Measurements from ENCODE around the gene SMIM41.

DNA sequence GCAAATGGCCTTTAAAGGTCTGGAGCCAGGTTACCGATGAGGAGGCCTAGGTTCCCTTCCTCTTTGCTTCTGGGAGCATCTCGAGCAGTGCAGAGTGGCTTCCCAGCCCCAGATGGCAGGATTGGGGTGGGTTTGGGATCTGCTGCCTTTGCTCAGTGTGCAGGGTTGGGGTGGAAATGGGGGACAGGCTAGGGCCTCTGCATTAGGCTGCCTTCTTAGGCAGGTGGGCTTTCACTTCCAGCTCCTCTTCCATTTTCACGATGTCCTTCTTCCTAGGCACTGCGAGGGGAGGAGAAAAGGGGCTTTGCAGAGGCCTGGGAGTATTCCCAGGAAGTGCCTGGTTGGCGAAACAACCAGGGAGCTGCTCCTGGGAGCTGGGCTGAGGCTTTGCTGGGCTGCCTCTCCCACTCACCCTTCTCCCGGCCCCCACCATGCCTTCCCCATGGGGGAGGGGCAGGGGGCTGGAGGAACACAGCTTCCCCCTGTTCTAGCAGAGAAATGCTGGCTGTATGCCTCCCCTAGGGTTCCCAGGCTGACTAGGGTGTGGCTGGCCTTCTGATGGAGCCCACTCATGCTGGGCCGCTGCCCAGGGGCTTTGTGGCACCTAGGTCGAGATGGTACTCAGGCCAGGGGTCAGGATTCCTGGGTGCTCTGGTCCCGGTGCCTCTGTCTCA is 25.8 kb upstream of the SMIM41 start:
- TF ChIP-seq CTCF (IDR thresholded peaks at IDR 0.05) (no peak), ZFX (IDR thresholded peaks at IDR 0.05; ENCODE audit: borderline replicate concordance) (no peak)

Data from 22Rv1 (cell line).